Measurements from ENCODE around the gene ZBTB34.

- no peak for TF ChIP-seq CTCF (IDR thresholded peaks at IDR 0.05)
- no peak for TF ChIP-seq POLR2A (IDR thresholded peaks at IDR 0.05)
- no peak for TF ChIP-seq EP300 (IDR thresholded peaks at IDR 0.05)
Observed at GRCh38 chr9:126932871-126933321, 72.5 kb downstream of the ZBTB34 start.
